Measurements from ENCODE around the gene SMYD3. TPM values are rescaled to one million over a fixed set of nuclear protein-coding genes. Genes with fewer than 3 reads are reported as not detected.

SMYD3 gene
- total and polyA plus RNA-seq, 11 donors = 6.3 to 12.1 (median 9.5) TPM

DNA sequence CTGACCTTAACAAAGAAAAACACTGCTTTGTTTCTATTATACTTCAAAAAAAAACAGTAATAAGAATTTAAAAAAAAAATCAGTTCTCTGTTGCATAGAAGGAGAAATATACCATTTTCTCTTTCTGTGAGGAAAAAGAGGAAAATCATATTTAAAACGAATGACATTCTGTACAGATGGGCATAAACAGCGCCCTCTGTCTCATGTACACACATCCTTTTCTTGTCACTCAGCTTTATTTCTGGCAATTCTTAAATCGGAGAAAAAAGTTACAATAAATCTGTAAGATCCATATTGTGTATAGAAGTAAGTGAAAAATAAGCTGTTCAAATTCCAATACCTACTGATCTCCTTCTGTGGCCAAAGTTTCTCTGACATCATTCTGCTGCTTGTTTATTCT lies 245.4 kb downstream of the SMYD3 start:
- H3K36me3 ChIP-seq = no peaks in the 10 kb centered on the region
- intact Hi-C loops (cut with DNase I) = no loop called here
- TF ChIP-seq POLR2A (IDR thresholded peaks at IDR 0.05) (no peak), CTCF (IDR thresholded peaks at IDR 0.05) (peak in 3 of 12 donors; percentile 10 to 22 (median 16))
- WGBS, 4 donors = 86 to 95% (median 90%) methylated on average over 3 of the region's 3 CpGs
- H3K27ac ChIP-seq = no peak overlapping the region
- DNase-seq = no peak
- H3K27me3 ChIP-seq = no peaks in the 10 kb centered on the region
- no peaks in the 10 kb centered on the region for H3K4me1 ChIP-seq
- no peak for ATAC-seq
- peaks cover 0 to 22% (median 3%) of the 10 kb centered on the region in 12 donors for H3K9me3 ChIP-seq
- no peak overlapping the region for H3K4me3 ChIP-seq

DNA sequence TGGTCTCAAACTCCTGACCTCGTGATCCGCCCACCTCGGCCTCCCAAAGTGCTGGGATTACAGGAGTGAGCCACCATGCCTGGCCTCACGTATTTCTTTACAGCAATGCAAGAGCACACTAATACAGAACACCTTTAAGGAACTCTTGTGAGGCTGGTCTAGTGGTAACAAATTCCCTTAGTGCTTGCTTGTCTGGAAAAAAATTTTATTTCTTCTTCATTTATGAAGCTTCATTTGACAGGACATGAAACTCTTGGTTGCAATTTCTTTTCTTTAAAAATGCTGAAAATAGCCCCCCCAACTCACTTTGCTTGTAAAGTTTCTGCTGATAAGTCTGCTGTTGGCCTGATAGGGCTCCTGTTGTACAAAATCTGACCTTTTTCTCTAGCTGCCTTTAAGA lies 248.8 kb downstream of the SMYD3 start:
- Histone ChIP-seq H3K27ac (no peak overlapping the region), H3K4me1 (no peaks in the 10 kb centered on the region), H3K27me3 (no peaks in the 10 kb centered on the region), H3K36me3 (no peaks in the 10 kb centered on the region), H3K9me3 (peaks cover 0 to 31% (median 3%) of the 10 kb centered on the region in 12 donors), H3K4me3 (no peak overlapping the region)
- TF ChIP-seq CTCF (IDR thresholded peaks at IDR 0.05) (no peak), POLR2A (IDR thresholded peaks at IDR 0.05) (no peak)
- 74 to 96% (median 86%) methylated on average over 4 of the region's 4 CpGs for WGBS, 4 donors
- no peak for DNase-seq
- intact Hi-C loops (cut with DNase I) = no loop called here
- no peak for ATAC-seq

DNA sequence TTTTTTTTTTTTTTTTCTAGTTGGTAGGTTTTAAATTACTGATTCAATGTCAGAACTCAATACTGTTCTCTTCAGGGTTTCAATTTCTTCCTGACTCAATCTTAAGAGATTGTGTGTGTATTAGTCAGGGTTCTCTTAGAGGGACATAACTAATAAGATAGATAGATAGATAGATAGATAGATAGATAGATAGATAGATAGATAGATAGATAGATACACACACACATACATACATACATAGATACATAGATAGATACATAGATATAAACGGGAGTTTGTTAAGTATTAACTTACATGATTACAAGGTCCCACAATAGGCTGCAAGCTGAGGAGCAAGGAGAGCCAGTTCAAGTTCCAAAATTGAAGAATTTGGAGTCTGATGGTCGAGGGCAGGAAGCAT lies 251.3 kb downstream of the SMYD3 start:
- 85 to 97% (median 91%) methylated on average over 2 of the region's 2 CpGs for WGBS, 4 donors
- Histone ChIP-seq H3K27me3 (no peaks in the 10 kb centered on the region), H3K4me3 (no peak overlapping the region), H3K27ac (no peak overlapping the region), H3K36me3 (no peaks in the 10 kb centered on the region), H3K4me1 (no peaks in the 10 kb centered on the region), H3K9me3 (peaks cover 0 to 31% (median 3%) of the 10 kb centered on the region in 12 donors)
- TF ChIP-seq POLR2A (IDR thresholded peaks at IDR 0.05) = no peak
- TF ChIP-seq CTCF (IDR thresholded peaks at IDR 0.05) = no peak
- no peak for ATAC-seq
- intact Hi-C loops (cut with DNase I) = no loop called here
- no peak for DNase-seq

- Histone ChIP-seq H3K27me3 (no peaks in the 10 kb centered on the region), H3K27ac (no peak overlapping the region), H3K9me3 (peaks cover 0 to 31% (median 3%) of the 10 kb centered on the region in 12 donors), H3K4me3 (no peak overlapping the region), H3K4me1 (no peaks in the 10 kb centered on the region), H3K36me3 (no peaks in the 10 kb centered on the region)
- 79 to 94% (median 88%) methylated on average over 2 of the region's 2 CpGs for WGBS, 4 donors
- intact Hi-C loops (cut with DNase I) = no loop called here
- no peak for DNase-seq
- ATAC-seq = no peak
- TF ChIP-seq CTCF (IDR thresholded peaks at IDR 0.05) (no peak), POLR2A (IDR thresholded peaks at IDR 0.05) (no peak)
Measured at GRCh38 chr1:246254854-246255253, 252.2 kb downstream of the SMYD3 start.

All from heart left ventricle (tissue), 16 donors.